ENCODE results near the gene MRPL44.
A peak's percentile ranks its signal among the peaks of the same experiment; 100 is the strongest.

Gene MRPL44

GRCh38 chr2:223957092-223957851 lies at the start of gene MRPL44:
TSS of gene MRPL44 (plus strand) at chr2:223957463. CDS start at chr2:223957473, 10 bp downstream.
- Histone ChIP-seq H2AFZ (ENCODE audit: low read length, unreplicated experiment) (peak within 1 kb of the TSS; percentile 76), H3K27ac (ENCODE audit: low read depth, low read length) (peak within 1 kb of the TSS; percentile 76), H3K4me1 (ENCODE audit: control insufficient read depth, insufficient read depth, low read length, unreplicated experiment) (peaks cover 44% of the 10 kb centered on the region), H3K79me2 (ENCODE audit: control insufficient read depth, insufficient read depth, low read length, unreplicated experiment) (peaks cover 50% of the 10 kb centered on the region), H3K36me3 (ENCODE audit: insufficient read depth, low read length) (0 out of 2 replicates have a peak, but pooled peaks cover 3% of the 10 kb centered on the region), H3K27me3 (ENCODE audit: insufficient read depth, low read length) (no peaks in the 10 kb centered on the region), H3K4me3 (ENCODE audit: low read depth, low read length) (peak within 1 kb of the TSS; percentile 89)

GRCh38 chr2:223908304-223908998 lies 48.8 kb upstream of the MRPL44 start:
- peaks cover 18% of the 10 kb centered on the region for H3K36me3 ChIP-seq (ENCODE audit: insufficient read depth, low read length)
- H3K27me3 ChIP-seq (ENCODE audit: insufficient read depth, low read length) = no peaks in the 10 kb centered on the region
- H3K4me1 ChIP-seq (ENCODE audit: control insufficient read depth, insufficient read depth, low read length, unreplicated experiment) = no peaks in the 10 kb centered on the region
- H2AFZ ChIP-seq (ENCODE audit: low read length, unreplicated experiment) = no peak overlapping the region
- H3K79me2 ChIP-seq (ENCODE audit: control insufficient read depth, insufficient read depth, low read length, unreplicated experiment) = peaks cover 47% of the 10 kb centered on the region
- no peak overlapping the region for H3K27ac ChIP-seq (ENCODE audit: low read depth, low read length)
- H3K4me3 ChIP-seq (ENCODE audit: low read depth, low read length) = no peak overlapping the region

- Histone ChIP-seq H3K4me1 (ENCODE audit: control insufficient read depth, insufficient read depth, low read length, unreplicated experiment) (no peaks in the 10 kb centered on the region), H3K36me3 (ENCODE audit: insufficient read depth, low read length) (peaks cover 18% of the 10 kb centered on the region), H3K79me2 (ENCODE audit: control insufficient read depth, insufficient read depth, low read length, unreplicated experiment) (peaks cover 49% of the 10 kb centered on the region), H3K4me3 (ENCODE audit: low read depth, low read length) (no peak overlapping the region), H3K27ac (ENCODE audit: low read depth, low read length) (no peak overlapping the region), H3K27me3 (ENCODE audit: insufficient read depth, low read length) (no peaks in the 10 kb centered on the region), H2AFZ (ENCODE audit: low read length, unreplicated experiment) (no peak overlapping the region)
These were observed 48.1 kb upstream of the MRPL44 start for GRCh38 chr2:223909001-223909741.

DNA sequence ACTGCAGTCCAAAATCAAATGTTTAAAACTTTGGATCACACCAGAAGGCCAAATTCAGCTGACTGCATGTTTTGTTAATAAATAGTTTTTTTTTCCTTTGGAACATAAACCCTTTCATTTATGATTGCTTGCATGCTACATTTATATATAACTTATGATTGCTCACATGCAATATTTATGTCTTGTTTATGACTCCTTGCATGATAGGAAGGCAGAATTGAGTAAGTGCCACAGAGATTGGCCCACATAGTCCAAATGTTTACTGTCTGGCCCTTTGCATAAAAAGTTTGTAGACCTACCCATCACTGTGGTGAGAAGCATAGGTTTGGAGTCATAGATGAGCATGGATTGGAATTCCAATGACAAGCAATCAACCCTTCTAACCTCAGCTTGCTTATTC lies 42.9 kb upstream of the MRPL44 start:
- Histone ChIP-seq H3K27me3 (ENCODE audit: insufficient read depth, low read length) (no peaks in the 10 kb centered on the region), H3K36me3 (ENCODE audit: insufficient read depth, low read length) (peaks cover 22% of the 10 kb centered on the region; the same call in 1 of the 2 replicates), H3K4me3 (ENCODE audit: low read depth, low read length) (no peak overlapping the region), H3K4me1 (ENCODE audit: control insufficient read depth, insufficient read depth, low read length, unreplicated experiment) (peaks cover under 1% of the 10 kb centered on the region), H3K27ac (ENCODE audit: low read depth, low read length) (no peak overlapping the region), H3K79me2 (ENCODE audit: control insufficient read depth, insufficient read depth, low read length, unreplicated experiment) (peaks cover 68% of the 10 kb centered on the region), H2AFZ (ENCODE audit: low read length, unreplicated experiment) (no peak overlapping the region)

- Histone ChIP-seq H3K79me2 (ENCODE audit: control insufficient read depth, insufficient read depth, low read length, unreplicated experiment) (peaks cover 68% of the 10 kb centered on the region), H3K4me3 (ENCODE audit: low read depth, low read length) (no peak overlapping the region), H2AFZ (ENCODE audit: low read length, unreplicated experiment) (no peak overlapping the region), H3K4me1 (ENCODE audit: control insufficient read depth, insufficient read depth, low read length, unreplicated experiment) (peaks cover 8% of the 10 kb centered on the region), H3K27ac (ENCODE audit: low read depth, low read length) (no peak overlapping the region), H3K36me3 (ENCODE audit: insufficient read depth, low read length) (peaks cover 22% of the 10 kb centered on the region; the same call in 1 of the 2 replicates), H3K27me3 (ENCODE audit: insufficient read depth, low read length) (no peaks in the 10 kb centered on the region)
These were observed 42.2 kb upstream of the MRPL44 start for GRCh38 chr2:223915071-223915470.

- Histone ChIP-seq H3K27me3 (ENCODE audit: insufficient read depth, low read length) (no peaks in the 10 kb centered on the region), H3K79me2 (ENCODE audit: control insufficient read depth, insufficient read depth, low read length, unreplicated experiment) (peaks cover 72% of the 10 kb centered on the region), H3K4me3 (ENCODE audit: low read depth, low read length) (no peak overlapping the region), H3K36me3 (ENCODE audit: insufficient read depth, low read length) (peaks cover 22% of the 10 kb centered on the region; the same call in 1 of the 2 replicates), H2AFZ (ENCODE audit: low read length, unreplicated experiment) (no peak overlapping the region), H3K4me1 (ENCODE audit: control insufficient read depth, insufficient read depth, low read length, unreplicated experiment) (peaks cover 19% of the 10 kb centered on the region), H3K27ac (ENCODE audit: low read depth, low read length) (no peak overlapping the region)
These were observed 40.9 kb upstream of the MRPL44 start for GRCh38 chr2:223916181-223916920.

- Histone ChIP-seq H2AFZ (ENCODE audit: low read length, unreplicated experiment) (no peak overlapping the region), H3K4me3 (ENCODE audit: low read depth, low read length) (no peak overlapping the region), H3K36me3 (ENCODE audit: insufficient read depth, low read length) (peaks cover 17% of the 10 kb centered on the region; the same call in 1 of the 2 replicates), H3K27ac (ENCODE audit: low read depth, low read length) (no peak overlapping the region), H3K79me2 (ENCODE audit: control insufficient read depth, insufficient read depth, low read length, unreplicated experiment) (peaks cover 80% of the 10 kb centered on the region), H3K27me3 (ENCODE audit: insufficient read depth, low read length) (no peaks in the 10 kb centered on the region), H3K4me1 (ENCODE audit: control insufficient read depth, insufficient read depth, low read length, unreplicated experiment) (peaks cover 28% of the 10 kb centered on the region)
These were observed 38.6 kb upstream of the MRPL44 start for GRCh38 chr2:223918671-223919134.

- H3K79me2 ChIP-seq (ENCODE audit: control insufficient read depth, insufficient read depth, low read length, unreplicated experiment) = peaks cover 85% of the 10 kb centered on the region
- H3K36me3 ChIP-seq (ENCODE audit: insufficient read depth, low read length) = peaks cover 15% of the 10 kb centered on the region; the same call in 1 of the 2 replicates
- no peaks in the 10 kb centered on the region for H3K27me3 ChIP-seq (ENCODE audit: insufficient read depth, low read length)
- H3K4me3 ChIP-seq (ENCODE audit: low read depth, low read length) = no peak overlapping the region
- no peak overlapping the region for H3K27ac ChIP-seq (ENCODE audit: low read depth, low read length)
- H2AFZ ChIP-seq (ENCODE audit: low read length, unreplicated experiment) = no peak overlapping the region
- H3K4me1 ChIP-seq (ENCODE audit: control insufficient read depth, insufficient read depth, low read length, unreplicated experiment) = peaks cover 42% of the 10 kb centered on the region
These were observed 37.2 kb upstream of the MRPL44 start for GRCh38 chr2:223920109-223920508.

- Histone ChIP-seq H3K79me2 (ENCODE audit: control insufficient read depth, insufficient read depth, low read length, unreplicated experiment) (peaks cover 86% of the 10 kb centered on the region), H3K27ac (ENCODE audit: low read depth, low read length) (no peak overlapping the region), H2AFZ (ENCODE audit: low read length, unreplicated experiment) (no peak overlapping the region), H3K36me3 (ENCODE audit: insufficient read depth, low read length) (peaks cover 8% of the 10 kb centered on the region; the same call in 1 of the 2 replicates), H3K4me3 (ENCODE audit: low read depth, low read length) (no peak overlapping the region), H3K4me1 (ENCODE audit: control insufficient read depth, insufficient read depth, low read length, unreplicated experiment) (peaks cover 49% of the 10 kb centered on the region), H3K27me3 (ENCODE audit: insufficient read depth, low read length) (no peaks in the 10 kb centered on the region)
These were observed 36.1 kb upstream of the MRPL44 start for GRCh38 chr2:223921204-223921603.

DNA sequence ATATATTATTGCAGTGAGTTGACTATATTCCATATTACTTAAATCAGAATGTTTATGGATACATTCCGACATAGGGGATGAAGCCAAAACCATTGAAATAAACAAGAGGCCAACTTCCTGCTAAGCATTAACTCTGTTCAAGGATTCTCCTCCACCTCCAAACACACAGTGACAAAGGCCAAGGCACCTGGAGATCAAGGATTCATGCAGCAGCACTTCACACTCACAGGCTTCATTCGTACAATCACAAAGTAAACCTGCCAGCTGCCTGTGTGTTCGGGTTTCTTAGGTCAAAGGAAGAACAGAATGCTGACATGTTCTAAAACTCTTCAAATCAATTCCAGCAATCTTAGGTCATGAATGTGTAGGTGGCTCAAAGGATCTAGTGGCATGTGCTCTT lies 35.0 kb upstream of the MRPL44 start:
- no peak overlapping the region for H3K27ac ChIP-seq (ENCODE audit: low read depth, low read length)
- H3K36me3 ChIP-seq (ENCODE audit: insufficient read depth, low read length) = 0 out of 2 replicates have a peak, but pooled peaks cover 6% of the 10 kb centered on the region
- no peak overlapping the region for H3K4me3 ChIP-seq (ENCODE audit: low read depth, low read length)
- peaks cover 49% of the 10 kb centered on the region for H3K4me1 ChIP-seq (ENCODE audit: control insufficient read depth, insufficient read depth, low read length, unreplicated experiment)
- H2AFZ ChIP-seq (ENCODE audit: low read length, unreplicated experiment) = no peak overlapping the region
- no peaks in the 10 kb centered on the region for H3K27me3 ChIP-seq (ENCODE audit: insufficient read depth, low read length)
- peaks cover 79% of the 10 kb centered on the region for H3K79me2 ChIP-seq (ENCODE audit: control insufficient read depth, insufficient read depth, low read length, unreplicated experiment)
